ENCODE measurements around the gene P2RY10. TPM values are rescaled to one million over a fixed set of nuclear protein-coding genes. Genes with fewer than 3 reads are reported as not detected.

The P2RY10 gene
- total and polyA plus RNA-seq, 7 donors, result 0.33 to 10.3 (median 4.2) TPM; not detected in 4

- WGBS, 2 donors, result 95 to 99% methylated on average over 7 of the region's 7 CpGs
- Histone ChIP-seq H3K36me3 (no peaks in the 10 kb centered on the region), H3K27ac (no peak overlapping the region), H3K4me1 (no peaks in the 10 kb centered on the region), H3K27me3 (no peaks in the 10 kb centered on the region), H3K9me3 (no peaks in the 10 kb centered on the region), H3K4me3 (no peak overlapping the region)
- TF ChIP-seq POLR2AphosphoS5 (IDR thresholded peaks at IDR 0.05), result no peak
- no peak for TF ChIP-seq POLR2A (IDR thresholded peaks at IDR 0.05)
- TF ChIP-seq EP300 (IDR thresholded peaks at IDR 0.05), result no peak
- TF ChIP-seq, protein P1, sequence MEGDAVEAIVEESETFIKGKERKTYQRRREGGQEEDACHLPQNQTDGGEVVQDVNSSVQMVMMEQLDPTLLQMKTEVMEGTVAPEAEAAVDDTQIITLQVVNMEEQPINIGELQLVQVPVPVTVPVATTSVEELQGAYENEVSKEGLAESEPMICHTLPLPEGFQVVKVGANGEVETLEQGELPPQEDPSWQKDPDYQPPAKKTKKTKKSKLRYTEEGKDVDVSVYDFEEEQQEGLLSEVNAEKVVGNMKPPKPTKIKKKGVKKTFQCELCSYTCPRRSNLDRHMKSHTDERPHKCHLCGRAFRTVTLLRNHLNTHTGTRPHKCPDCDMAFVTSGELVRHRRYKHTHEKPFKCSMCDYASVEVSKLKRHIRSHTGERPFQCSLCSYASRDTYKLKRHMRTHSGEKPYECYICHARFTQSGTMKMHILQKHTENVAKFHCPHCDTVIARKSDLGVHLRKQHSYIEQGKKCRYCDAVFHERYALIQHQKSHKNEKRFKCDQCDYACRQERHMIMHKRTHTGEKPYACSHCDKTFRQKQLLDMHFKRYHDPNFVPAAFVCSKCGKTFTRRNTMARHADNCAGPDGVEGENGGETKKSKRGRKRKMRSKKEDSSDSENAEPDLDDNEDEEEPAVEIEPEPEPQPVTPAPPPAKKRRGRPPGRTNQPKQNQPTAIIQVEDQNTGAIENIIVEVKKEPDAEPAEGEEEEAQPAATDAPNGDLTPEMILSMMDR (IDR thresholded peaks at IDR 0.05), result no peak
- intact Hi-C loops (cut with DNase I), result no loop called here
- DNase-seq, result no peak
These were observed 10.3 kb upstream of the P2RY10 start for GRCh38 chrX:78934866-78935265.

DNA sequence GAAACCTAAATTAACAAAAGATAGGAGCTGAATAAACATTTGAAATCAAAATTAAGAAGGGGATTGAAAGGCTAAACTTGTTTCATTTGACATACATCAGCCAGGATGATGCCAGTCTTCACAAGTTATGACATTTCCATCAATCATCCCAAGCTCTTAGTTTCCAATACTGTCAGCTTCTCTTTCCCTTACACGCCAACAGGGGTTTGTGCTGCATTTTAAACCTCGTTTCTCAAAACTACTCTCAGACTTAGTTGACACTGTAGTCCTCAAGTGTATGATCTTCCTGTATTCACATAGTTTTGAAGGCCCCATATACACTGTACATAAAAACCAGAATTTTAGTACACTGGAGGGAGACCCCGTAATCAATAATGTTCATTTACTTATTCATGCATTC, 840 bp upstream of the P2RY10 start:
- Histone ChIP-seq H3K4me1 (no peaks in the 10 kb centered on the region), H3K36me3 (no peaks in the 10 kb centered on the region)

GRCh38 chrX:78946178-78946931, 1.2 kb downstream of the P2RY10 start:
- H3K9me3 ChIP-seq, result no peaks in the 10 kb centered on the region
- 55 to 69% methylated on average over 1 of the region's 1 CpG for WGBS, 2 donors
- intact Hi-C loops (cut with DNase I), result no loop called here
- no peaks in the 10 kb centered on the region for H3K4me1 ChIP-seq
- TF ChIP-seq EP300 (IDR thresholded peaks at IDR 0.05), result no peak
- TF ChIP-seq POLR2AphosphoS5 (IDR thresholded peaks at IDR 0.05), result no peak
- TF ChIP-seq, protein P1 (IDR thresholded peaks at IDR 0.05), result no peak
- TF ChIP-seq POLR2A (IDR thresholded peaks at IDR 0.05), result no peak
- no peak overlapping the region for H3K27ac ChIP-seq
- no peaks in the 10 kb centered on the region for H3K27me3 ChIP-seq
- no peaks in the 10 kb centered on the region for H3K36me3 ChIP-seq
- no peak overlapping the region for H3K4me3 ChIP-seq
- no peak for DNase-seq

More for the DNA sequence above, 840 bp upstream of the P2RY10 start:
- intact Hi-C loops (cut with DNase I), result no loop called here
- DNase-seq, result no peak
- WGBS, 2 donors, result 68 to 76% methylated on average over 3 of the region's 3 CpGs
- Histone ChIP-seq H3K27ac (no peak overlapping the region), H3K27me3 (no peaks in the 10 kb centered on the region), H3K9me3 (no peaks in the 10 kb centered on the region), H3K4me3 (no peak overlapping the region)
- TF ChIP-seq EP300 (IDR thresholded peaks at IDR 0.05) (no peak), POLR2A (IDR thresholded peaks at IDR 0.05) (no peak), POLR2AphosphoS5 (IDR thresholded peaks at IDR 0.05) (no peak)
- TF ChIP-seq, protein P1 (IDR thresholded peaks at IDR 0.05), result no peak

GRCh38 chrX:78950009-78950835, 5.0 kb downstream of the P2RY10 start:
- Histone ChIP-seq H3K4me1 (no peaks in the 10 kb centered on the region), H3K4me3 (no peak overlapping the region), H3K27ac (no peak overlapping the region), H3K27me3 (no peaks in the 10 kb centered on the region), H3K36me3 (no peaks in the 10 kb centered on the region), H3K9me3 (no peaks in the 10 kb centered on the region)
- TF ChIP-seq EP300 (IDR thresholded peaks at IDR 0.05) (no peak), POLR2A (IDR thresholded peaks at IDR 0.05) (no peak), POLR2AphosphoS5 (IDR thresholded peaks at IDR 0.05) (no peak)
- TF ChIP-seq, protein P1 (IDR thresholded peaks at IDR 0.05), result no peak
- intact Hi-C loops (cut with DNase I), result no loop called here
- no peak for DNase-seq
- WGBS, 2 donors, result 45 to 67% methylated on average over 3 of the region's 3 CpGs
